Measurements from ENCODE around the gene VAMP3.

DNA sequence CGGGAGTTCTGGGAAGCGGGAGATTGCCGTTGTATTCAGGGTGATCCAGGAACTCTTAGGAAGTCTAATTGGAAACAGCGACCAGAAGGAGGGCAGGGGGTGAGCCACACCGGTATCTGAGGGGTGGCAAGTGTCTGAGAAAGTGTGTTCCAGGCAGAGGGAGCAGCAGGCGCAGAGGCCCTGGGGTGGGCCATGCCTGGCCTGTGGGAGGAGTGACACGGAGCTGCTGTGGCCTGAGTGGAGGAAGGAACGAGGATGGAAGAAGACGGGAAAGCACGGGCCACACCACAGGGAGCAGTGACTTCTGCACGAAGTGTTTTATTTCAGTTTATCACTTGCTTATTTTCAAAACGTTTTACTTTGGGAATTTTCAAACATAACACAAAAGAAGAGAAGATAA, 24.3 kb downstream of the VAMP3 start:
- TF ChIP-seq POLR2AphosphoS5 (IDR thresholded peaks at IDR 0.05) (no peak), POLR2A (IDR thresholded peaks at IDR 0.05) (no peak)
- TF ChIP-seq, protein P1, sequence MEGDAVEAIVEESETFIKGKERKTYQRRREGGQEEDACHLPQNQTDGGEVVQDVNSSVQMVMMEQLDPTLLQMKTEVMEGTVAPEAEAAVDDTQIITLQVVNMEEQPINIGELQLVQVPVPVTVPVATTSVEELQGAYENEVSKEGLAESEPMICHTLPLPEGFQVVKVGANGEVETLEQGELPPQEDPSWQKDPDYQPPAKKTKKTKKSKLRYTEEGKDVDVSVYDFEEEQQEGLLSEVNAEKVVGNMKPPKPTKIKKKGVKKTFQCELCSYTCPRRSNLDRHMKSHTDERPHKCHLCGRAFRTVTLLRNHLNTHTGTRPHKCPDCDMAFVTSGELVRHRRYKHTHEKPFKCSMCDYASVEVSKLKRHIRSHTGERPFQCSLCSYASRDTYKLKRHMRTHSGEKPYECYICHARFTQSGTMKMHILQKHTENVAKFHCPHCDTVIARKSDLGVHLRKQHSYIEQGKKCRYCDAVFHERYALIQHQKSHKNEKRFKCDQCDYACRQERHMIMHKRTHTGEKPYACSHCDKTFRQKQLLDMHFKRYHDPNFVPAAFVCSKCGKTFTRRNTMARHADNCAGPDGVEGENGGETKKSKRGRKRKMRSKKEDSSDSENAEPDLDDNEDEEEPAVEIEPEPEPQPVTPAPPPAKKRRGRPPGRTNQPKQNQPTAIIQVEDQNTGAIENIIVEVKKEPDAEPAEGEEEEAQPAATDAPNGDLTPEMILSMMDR (IDR thresholded peaks at IDR 0.05) = no peak

Measured in gastroesophageal sphincter (tissue), 3 donors.